Inflammatory macrophage treated with lipopolysaccharide for 1 hour (primary cell): ENCODE data around the gene SPRED2.

Experiments used
- DNase-seq, 2 donors: peaks; one replicate each; pipeline ENCODE4 v3.0.0-alpha.2; 2020 to 2022

SPRED2 gene

GRCh38 chr2:65411056-65411795, 21.2 kb downstream of the SPRED2 start:
- DNase-seq, result no peak

- DNase-seq, result no peak
These were observed 23.4 kb downstream of the SPRED2 start for GRCh38 chr2:65409045-65409444.

GRCh38 chr2:65407240-65407639, 25.2 kb downstream of the SPRED2 start:
- no peak for DNase-seq

- DNase-seq, result no peak
These were observed 27.3 kb downstream of the SPRED2 start for GRCh38 chr2:65404988-65405697.

- DNase-seq, result no peak
These were observed 28.9 kb downstream of the SPRED2 start for GRCh38 chr2:65403529-65403915.

- peak in 1 of 2 donors; percentile 53 for DNase-seq
These were observed 29.4 kb downstream of the SPRED2 start for GRCh38 chr2:65402780-65403528.

GRCh38 chr2:65402323-65402722, 30.1 kb downstream of the SPRED2 start:
- no peak for DNase-seq

GRCh38 chr2:65397122-65397521, 35.3 kb downstream of the SPRED2 start:
- DNase-seq, result peak in 1 of 2 donors; percentile 45

GRCh38 chr2:65396348-65397026, 35.9 kb downstream of the SPRED2 start:
- no peak for DNase-seq

- no peak for DNase-seq
These were observed 36.6 kb downstream of the SPRED2 start for GRCh38 chr2:65395621-65396347.

- DNase-seq, result no peak
These were observed 38.5 kb downstream of the SPRED2 start for GRCh38 chr2:65393743-65394422.

GRCh38 chr2:65393046-65393445, 39.4 kb downstream of the SPRED2 start:
- peak; percentile 55 to 89 for DNase-seq

- DNase-seq, result no peak
These were observed 39.8 kb downstream of the SPRED2 start for GRCh38 chr2:65392609-65393008.

- no peak for DNase-seq
These were observed 42.3 kb downstream of the SPRED2 start for GRCh38 chr2:65390134-65390533.

- no peak for DNase-seq
These were observed 42.9 kb downstream of the SPRED2 start for GRCh38 chr2:65389476-65389875.

GRCh38 chr2:65388596-65389390, 43.6 kb downstream of the SPRED2 start:
- DNase-seq, result no peak

GRCh38 chr2:65388051-65388531, 44.3 kb downstream of the SPRED2 start:
- DNase-seq, result no peak

GRCh38 chr2:65386989-65387388, 45.4 kb downstream of the SPRED2 start:
- DNase-seq, result no peak

- DNase-seq, result no peak
These were observed 46.1 kb downstream of the SPRED2 start for GRCh38 chr2:65386344-65386743.
